A549 (cell line): ENCODE data around the gene MAP7D3. TPM values are rescaled to one million over a fixed set of nuclear protein-coding genes. Genes with fewer than 3 reads are reported as not detected.

Experiments
- ATAC-seq, 2 experiments: fragments of 200-7000 bp in 1 of 2; fragments of >200 bp in 1 of 2; cut with Nextera tagmentation in 1 of 2; cut with Tn5 transposase in 1 of 2; 3 replicates each; pipeline versions ENCODE4 v1.8.0 to v1.9.1; 2018 to 2020; ENCODE audit warnings: mild to moderate bottlenecking in 1 of 2, moderate library complexity in 1 of 2
- CTCF ChIA-PET: fragments of 300-600 bp; sonication (Branson Sonifier 250); formaldehyde crosslinking; extraction: SDS; loops from one replicate; lab custom pipeline; 2021; ENCODE audit warnings: antibody characterized with exemption, inconsistent platforms; lab: Yijun Ruan, JAX
- POLR2A ChIA-PET: fragments of 350-600 bp; formaldehyde crosslinking; extraction: SDS; loops from one replicate; lab custom pipeline; 2021; ENCODE audit warnings: antibody characterized with exemption, inconsistent platforms; lab: Yijun Ruan, JAX
- DNase-seq, 2 experiments: peaks; one replicate each; pipeline versions ENCODE4 v3.0.0 to v3.0.0-alpha.2; 2011 to 2016; ENCODE audit warnings: low read depth in 1 of 2, low spot score in 1 of 2
- FAIRE-seq: peaks from 2 replicates; lab custom pipeline; 2011; peaks lifted over from hg19 to GRCh38; lab: Jason Lieb, UNC
- H3K27ac ChIP-seq, 2 experiments: fragments of >200 bp; sonication (Bioruptor Twin); formaldehyde crosslinking; 3 replicates each; pipeline ENCODE4 v1.5.1; 2016 to 2017
- H3K4me1 ChIP-seq: fragments of >200 bp; sonication (Bioruptor Twin); formaldehyde crosslinking; 3 replicates; pipeline ENCODE4 v1.6.1; 2016
- H3K4me2 ChIP-seq: fragments of >200 bp; sonication (Bioruptor Twin); formaldehyde crosslinking; 3 replicates; pipeline ENCODE4 v1.6.1; 2016
- H3K4me3 ChIP-seq: fragments of >200 bp; sonication (Bioruptor Twin); formaldehyde crosslinking; 3 replicates; pipeline ENCODE4 v1.5.1; 2016
- H3K9me3 ChIP-seq: fragments of >200 bp; sonication (Bioruptor Twin); formaldehyde crosslinking; 3 replicates; pipeline ENCODE4 v1.6.1; 2016
- CBX2 ChIP-seq: fragments of 200-600 bp; sonication (generic); IDR thresholded peaks from 2 replicates; pipeline ENCODE4 v1.6.1; 2016; ENCODE audit warnings: low read depth, mild to moderate bottlenecking, borderline replicate concordance
- CHD2 ChIP-seq: fragments of 150-350 bp; IDR thresholded peaks from 2 replicates; pipeline ENCODE4 v1.6.1; 2014; ENCODE audit warnings: low read length; ENCODE audit not compliant: partially characterized antibody
- CHD4 ChIP-seq: fragments of 200-600 bp; sonication (generic); IDR thresholded peaks from 2 replicates; pipeline ENCODE4 v1.6.1; 2016; ENCODE audit warnings: antibody characterized with exemption, mild to moderate bottlenecking, borderline replicate concordance
- EHF ChIP-seq: fragments of 250-450 bp; sonication (Bioruptor Pico); IDR thresholded peaks from 2 replicates; pipeline ENCODE4 v1.5.0; 2020; ENCODE audit warnings: mild to moderate bottlenecking
- EHMT2 ChIP-seq: fragments of 200-600 bp; sonication (generic); IDR thresholded peaks from 2 replicates; pipeline ENCODE4 v1.6.1; 2016; ENCODE audit warnings: antibody characterized with exemption, low read depth, mild to moderate bottlenecking, moderate library complexity
- ELK1 ChIP-seq: fragments of 150-350 bp; IDR thresholded peaks from 2 replicates; pipeline ENCODE4 v1.6.1; 2014; ENCODE audit warnings: low read depth, mild to moderate bottlenecking, low read length
- ESRRA ChIP-seq: fragments of 150-350 bp; IDR thresholded peaks from 2 replicates; pipeline ENCODE4 v1.6.1; 2014; ENCODE audit warnings: mild to moderate bottlenecking, low read length, borderline replicate concordance
- FOSB ChIP-seq: fragments of 250-450 bp; sonication (Bioruptor Pico); IDR thresholded peaks from 2 replicates; pipeline ENCODE4 v1.5.0; 2020; ENCODE audit warnings: mild to moderate bottlenecking, moderate library complexity
- FOSL2 ChIP-seq, 2 experiments: fragments of 450-650 bp in 1 of 2; fragments of >200 bp in 1 of 2; sonication (Bioruptor Twin) in 1 of 2; formaldehyde crosslinking; IDR thresholded peaks; 2 replicates each; pipeline versions ENCODE4 v1.5.0 to v1.6.1; 2016 to 2020; ENCODE audit warnings: mild to moderate bottlenecking in 1 of 2, moderate library complexity in 1 of 2
- GATA3 ChIP-seq: IDR thresholded peaks from 2 replicates; pipeline ENCODE4 v1.6.1; 2012; ENCODE audit warnings: borderline replicate concordance
- HDAC2 ChIP-seq: fragments of 200-600 bp; sonication (generic); IDR thresholded peaks from 2 replicates; pipeline ENCODE4 v1.6.1; 2016
- HEYL ChIP-seq: fragments of 250-450 bp; sonication (Bioruptor Pico); IDR thresholded peaks from 2 replicates; pipeline ENCODE4 v1.8.0; 2021; ENCODE audit warnings: mild to moderate bottlenecking, moderate library complexity
- HOXA7 ChIP-seq: fragments of 250-450 bp; sonication (Bioruptor Pico); IDR thresholded peaks from 2 replicates; pipeline ENCODE4 v1.5.0; 2020; ENCODE audit warnings: mild to moderate bottlenecking, moderate library complexity
- HOXB13 ChIP-seq: fragments of 250-450 bp; sonication (Bioruptor Pico); IDR thresholded peaks from 2 replicates; pipeline ENCODE4 v1.5.0; 2020; ENCODE audit warnings: low read depth, mild to moderate bottlenecking, moderate library complexity
- HOXB5 ChIP-seq: fragments of 250-450 bp; sonication (Bioruptor Pico); IDR thresholded peaks from 2 replicates; pipeline ENCODE4 v1.5.0; 2020; ENCODE audit warnings: mild to moderate bottlenecking, moderate library complexity
- JUN ChIP-seq, 2 experiments: fragments of >200 bp; sonication (Bioruptor Twin); formaldehyde crosslinking; IDR thresholded peaks; 2 replicates in 1 of 2; 3 replicates in 1 of 2; pipeline ENCODE4 v1.6.1; 2016 to 2017
- JUNB ChIP-seq: fragments of >200 bp; sonication (Bioruptor Twin); formaldehyde crosslinking; IDR thresholded peaks from 2 replicates; pipeline ENCODE4 v1.6.1; 2016
- MAX ChIP-seq: IDR thresholded peaks from 2 replicates; pipeline ENCODE4 v1.6.1; 2012
- NPAS2 ChIP-seq: fragments of 250-450 bp; sonication (Bioruptor Pico); IDR thresholded peaks from 2 replicates; pipeline ENCODE4 v1.8.0; 2022; ENCODE audit warnings: mild to moderate bottlenecking, moderate library complexity, borderline replicate concordance
- NR3C1 ChIP-seq: fragments of >200 bp; sonication (Bioruptor Twin); formaldehyde crosslinking; IDR thresholded peaks from 3 replicates; pipeline ENCODE4 v1.6.1; 2017
- PBX3 ChIP-seq: IDR thresholded peaks from 2 replicates; pipeline ENCODE4 v1.6.1; 2012
- PHF8 ChIP-seq: fragments of 200-600 bp; sonication (generic); IDR thresholded peaks from 2 replicates; pipeline ENCODE4 v1.6.1; 2016; ENCODE audit warnings: low read depth, mild to moderate bottlenecking, antibody characterized with exemption, moderate library complexity, borderline replicate concordance
- POLR2A ChIP-seq: IDR thresholded peaks from 2 replicates; pipeline ENCODE4 v1.6.1; 2012; ENCODE audit warnings: mild to moderate bottlenecking, low read length
- POLR2AphosphoS2 ChIP-seq: conservative IDR thresholded peaks from 2 replicates; pipeline ENCODE4 v1.6.1; 2012; ENCODE audit warnings: low read length, improper control_type of control experiment, inconsistent platforms
- REST ChIP-seq: fragments of 200-600 bp; sonication (generic); IDR thresholded peaks from 2 replicates; pipeline ENCODE4 v1.6.1; 2016; ENCODE audit warnings: antibody characterized with exemption, mild to moderate bottlenecking, moderate library complexity
- RFX5 ChIP-seq: fragments of 450-650 bp; IDR thresholded peaks from 2 replicates; pipeline ENCODE4 v1.7.1; 2014; ENCODE audit warnings: antibody characterized with exemption, mild to moderate bottlenecking, moderate library complexity
- RNF2 ChIP-seq: fragments of 200-600 bp; sonication (generic); IDR thresholded peaks from 2 replicates; pipeline ENCODE4 v1.6.1; 2016; ENCODE audit warnings: low read depth, mild to moderate bottlenecking, antibody characterized with exemption, moderate library complexity, borderline replicate concordance
- SMC3 ChIP-seq: fragments of >200 bp; sonication (Bioruptor Twin); formaldehyde crosslinking; IDR thresholded peaks from 3 replicates; pipeline ENCODE4 v1.6.1; 2018; ENCODE audit warnings: inconsistent platforms
- SREBF2 ChIP-seq: fragments of 450-650 bp; IDR thresholded peaks from 2 replicates; pipeline ENCODE4 v1.6.1; 2014; ENCODE audit warnings: mild to moderate bottlenecking, moderate library complexity
- TFCP2L1 ChIP-seq: fragments of 250-450 bp; sonication (Bioruptor Pico); IDR thresholded peaks from 2 replicates; pipeline ENCODE4 v1.5.0; 2021; ENCODE audit warnings: mild to moderate bottlenecking
- ZNF302 ChIP-seq: fragments of 250-450 bp; sonication (Bioruptor Pico); IDR thresholded peaks from 2 replicates; pipeline ENCODE4 v1.9.0; 2021; ENCODE audit warnings: inconsistent platforms, mild to moderate bottlenecking, moderate library complexity
- WGBS: methylation state at CpG from one replicate; pipeline ENCODE4 v1.1.6; 2017; ENCODE audit errors: missing lambda C conversion rate; 5-methylcytosine and 5-hydroxymethylcytosine counted together
- polyA plus RNA-seq, 4 experiments: library from polyadenylated mRNA; depleted of rRNA in 3 of 4; stranded (reverse); fragments of >200 nt; fragmentation: RNase III in 1 of 4; extraction: RNeasy Plus Mini Kit Qiagen cat#74134 plus additional on column Dnase treatment in 1 of 4; gene quantifications; 2 replicates in 3 of 4; 3 replicates in 1 of 4; pipeline ENCODE4 v1.2.3, GENCODE V29; 2011 to 2017

MAP7D3 gene
- polyA plus RNA-seq, 2 of the 4 experiments (the other 2 are of a cell fraction) = 9.9 to 13.1 TPM

- no peak for TF ChIP-seq MAX
- no peak for TF ChIP-seq FOSB
- no peak for TF ChIP-seq HEYL (CRISPR knock-in tag)
- TF ChIP-seq HDAC2 = no peak
- TF ChIP-seq ZNF302 (CRISPR knock-in tag) = no peak
- TF ChIP-seq, all 56 proteins: peak for 0
Measured at GRCh38 chrX:136256026-136256425, 4.8 kb upstream of the MAP7D3 start (continued).

GRCh38 chrX:136255541-136255940, 4.3 kb upstream of the MAP7D3 start:
- Histone ChIP-seq H3K27ac (no peak overlapping the region), H3K9me3 (no peaks in the 10 kb centered on the region), H3K4me2 (no peak overlapping the region), H3K4me3 (no peak overlapping the region), H3K4me1 (peaks cover 6% of the 10 kb centered on the region)
- no peak for TF ChIP-seq CBX2
- no peak for TF ChIP-seq POLR2A
- no peak for TF ChIP-seq NR3C1
- no peak for TF ChIP-seq GATA3
- no peak for TF ChIP-seq PBX3
- no peak for TF ChIP-seq CHD4
- TF ChIP-seq PHF8 = no peak
- no peak for TF ChIP-seq SMC3
- TF ChIP-seq MAX = no peak
- no peak for TF ChIP-seq RFX5
- TF ChIP-seq FOSB = no peak
- no peak for TF ChIP-seq REST
- no peak for TF ChIP-seq CHD2
- TF ChIP-seq FOSL2 (IDR thresholded peaks at IDR 0.05) = no peak
- TF ChIP-seq FOSL2 (CRISPR knock-in tag; IDR thresholded peaks at IDR 0.05) = no peak
- TF ChIP-seq TFCP2L1 (CRISPR knock-in tag) = no peak
- DNase-seq (no peak), FAIRE-seq (no peak), ATAC-seq (no peak)
- 77% methylated on average over 5 of the region's 5 CpGs for WGBS
- ChIA-PET POLR2A (no interaction called here), CTCF (interaction anchor here (2.5 kb wide), 1 partner anchor 12 kb away, joined by 17 read pairs; no protein-coding TSS in a partner anchor)

- WGBS = 6% methylated on average over 10 of the region's 53 CpGs
- Histone ChIP-seq H3K9me3 (no peaks in the 10 kb centered on the region), H3K27ac (peak overlapping the region; percentile 91 to 95), H3K4me2 (peak overlapping the region; percentile 79), H3K4me3 (peak overlapping the region; percentile 98), H3K4me1 (peaks cover 9% of the 10 kb centered on the region; the same call in 1 of the 3 replicates)
- ATAC-seq (peak; percentile 70), FAIRE-seq (peak; percentile 23), DNase-seq (peak; percentile 27 to 40)
- POLR2A ChIA-PET = no interaction called here
- CTCF ChIA-PET = no interaction called here
- no peak for TF ChIP-seq SMC3
- no peak for TF ChIP-seq PHF8
- TF ChIP-seq JUNB = no peak
- no peak for TF ChIP-seq HOXB13 (CRISPR knock-in tag)
- TF ChIP-seq JUN (IDR thresholded peaks at IDR 0.05) = no peak
- no peak for TF ChIP-seq SREBF2
- no peak for TF ChIP-seq ELK1
- TF ChIP-seq ESRRA = no peak
- TF ChIP-seq POLR2AphosphoS2 = no peak
- TF ChIP-seq EHMT2 = no peak
- no peak for TF ChIP-seq ZNF302 (CRISPR knock-in tag)
- TF ChIP-seq EHF (CRISPR knock-in tag) = no peak
- no peak for TF ChIP-seq HOXB5 (CRISPR knock-in tag)
- TF ChIP-seq NPAS2 (CRISPR knock-in tag) = no peak
- TF ChIP-seq HOXA7 (CRISPR knock-in tag) = no peak
- no peak for TF ChIP-seq RNF2
Measured at GRCh38 chrX:136250191-136251040, 784 bp downstream of the MAP7D3 start.
